Measurements from ENCODE around the gene USP27X.

USP27X gene

GRCh38 chrX:49856819-49857218, 22.5 kb upstream of the USP27X start:
- no peaks in the 10 kb centered on the region for H3K4me1 ChIP-seq (ENCODE audit: insufficient read depth, low read length)
- H3K4me2 ChIP-seq (ENCODE audit: insufficient read depth, low read length) = no peak overlapping the region

GRCh38 chrX:49858341-49858740, 20.9 kb upstream of the USP27X start:
- DNase-seq (no peak), ATAC-seq (ENCODE audit: insufficient read depth, low read depth) (no peak)
- H3K27me3 ChIP-seq (ENCODE audit: insufficient read depth, low read length, poor library complexity) = peaks cover under 1% of the 10 kb centered on the region
- no peak overlapping the region for H3K4me3 ChIP-seq (ENCODE audit: low read depth in 1 of 2, low read length in 2 of 2)
- no peak overlapping the region for H3K9ac ChIP-seq (ENCODE audit: low read depth, low read length)
- TF ChIP-seq CTCF (IDR thresholded peaks at IDR 0.05; ENCODE audit: borderline replicate concordance, extremely low read depth, low read length, poor library complexity, severe bottlenecking) (no peak), EZH2 (IDR thresholded peaks at IDR 0.05; ENCODE audit: borderline replicate concordance, low read depth, low read length, severe bottlenecking) (no peak)
- no peaks in the 10 kb centered on the region for H4K20me1 ChIP-seq (ENCODE audit: insufficient read depth, low read length)
- H3K4me1 ChIP-seq (ENCODE audit: insufficient read depth, low read length) = no peaks in the 10 kb centered on the region
- H3K9me3 ChIP-seq (ENCODE audit: insufficient read depth, low read length, severe bottlenecking) = no peaks in the 10 kb centered on the region
- no peaks in the 10 kb centered on the region for H3K36me3 ChIP-seq (ENCODE audit: insufficient read depth, low read length)
- no peak overlapping the region for H2AFZ ChIP-seq (ENCODE audit: low read depth, low read length)
- H3K4me2 ChIP-seq (ENCODE audit: insufficient read depth, low read length) = no peak overlapping the region
- no peak overlapping the region for H3K27ac ChIP-seq (ENCODE audit: low read length)
- no peaks in the 10 kb centered on the region for H3K79me2 ChIP-seq (ENCODE audit: insufficient read depth, low read length)

More at GRCh38 chrX:49856819-49857218, 22.5 kb upstream of the USP27X start:
- H3K79me2 ChIP-seq (ENCODE audit: insufficient read depth, low read length) = no peaks in the 10 kb centered on the region
- peaks cover 2% of the 10 kb centered on the region for H3K27me3 ChIP-seq (ENCODE audit: insufficient read depth, low read length, poor library complexity)
- H3K36me3 ChIP-seq (ENCODE audit: insufficient read depth, low read length) = no peaks in the 10 kb centered on the region
- H3K4me3 ChIP-seq (ENCODE audit: low read depth in 1 of 2, low read length in 2 of 2) = no peak overlapping the region
- TF ChIP-seq EZH2 (IDR thresholded peaks at IDR 0.05; ENCODE audit: borderline replicate concordance, low read depth, low read length, severe bottlenecking) = no peak
- no peak for TF ChIP-seq CTCF (IDR thresholded peaks at IDR 0.05; ENCODE audit: borderline replicate concordance, extremely low read depth, low read length, poor library complexity, severe bottlenecking)
- no peak overlapping the region for H3K27ac ChIP-seq (ENCODE audit: low read length)
- no peaks in the 10 kb centered on the region for H4K20me1 ChIP-seq (ENCODE audit: insufficient read depth, low read length)
- DNase-seq (no peak), ATAC-seq (ENCODE audit: insufficient read depth, low read depth) (no peak)
- H3K9me3 ChIP-seq (ENCODE audit: insufficient read depth, low read length, severe bottlenecking) = no peaks in the 10 kb centered on the region
- H3K9ac ChIP-seq (ENCODE audit: low read depth, low read length) = no peak overlapping the region
- H2AFZ ChIP-seq (ENCODE audit: low read depth, low read length) = no peak overlapping the region

GRCh38 chrX:49859491-49859890, 19.8 kb upstream of the USP27X start:
- H3K27me3 ChIP-seq (ENCODE audit: insufficient read depth, low read length, poor library complexity) = no peaks in the 10 kb centered on the region
- no peak overlapping the region for H3K4me2 ChIP-seq (ENCODE audit: insufficient read depth, low read length)
- no peak overlapping the region for H3K9ac ChIP-seq (ENCODE audit: low read depth, low read length)
- no peaks in the 10 kb centered on the region for H3K79me2 ChIP-seq (ENCODE audit: insufficient read depth, low read length)
- no peaks in the 10 kb centered on the region for H3K9me3 ChIP-seq (ENCODE audit: insufficient read depth, low read length, severe bottlenecking)
- TF ChIP-seq CTCF (IDR thresholded peaks at IDR 0.05; ENCODE audit: borderline replicate concordance, extremely low read depth, low read length, poor library complexity, severe bottlenecking) (no peak), EZH2 (IDR thresholded peaks at IDR 0.05; ENCODE audit: borderline replicate concordance, low read depth, low read length, severe bottlenecking) (no peak)
- DNase-seq = no peak
- H4K20me1 ChIP-seq (ENCODE audit: insufficient read depth, low read length) = no peaks in the 10 kb centered on the region
- H3K27ac ChIP-seq (ENCODE audit: low read length) = no peak overlapping the region
- H3K4me1 ChIP-seq (ENCODE audit: insufficient read depth, low read length) = no peaks in the 10 kb centered on the region
- H3K4me3 ChIP-seq (ENCODE audit: low read depth in 1 of 2, low read length in 2 of 2) = no peak overlapping the region
- no peak for ATAC-seq (ENCODE audit: insufficient read depth, low read depth)
- H2AFZ ChIP-seq (ENCODE audit: low read depth, low read length) = no peak overlapping the region
- no peaks in the 10 kb centered on the region for H3K36me3 ChIP-seq (ENCODE audit: insufficient read depth, low read length)

Measured in DND-41 (cell line).